Gastrocnemius medialis (tissue), 4 donors: ENCODE data around the gene NOD2. TPM values are rescaled to one million over a fixed set of nuclear protein-coding genes. Genes with fewer than 3 reads are reported as not detected.

Experiments used
- ATAC-seq, 2 donors: fragments of 150-250 bp; one replicate each; pipeline ENCODE4 v1.9.1; 2016
- DNase-seq, 2 donors: peaks; one replicate each; pipeline ENCODE4 v3.0.0-alpha.2; 2019
- H3K27ac ChIP-seq, 4 donors: fragments of 200-600 bp; sonication (generic); 1 replicate in 1 of 4; 2 replicates in 3 of 4; pipeline ENCODE4 v1.5.1; 2016 to 2018; ENCODE audit warnings: mild to moderate bottlenecking in 2 of 4, moderate library complexity in 1 of 4
- H3K27me3 ChIP-seq, 3 donors: fragments of 200-600 bp; sonication (generic) in 2 of 3; 1 replicate in 1 of 3; 2 replicates in 2 of 3; pipeline versions ENCODE4 v1.5.1 to v1.6.0; 2016 to 2019; ENCODE audit warnings: mild to moderate bottlenecking in 1 of 3, moderate library complexity in 1 of 3
- H3K36me3 ChIP-seq, 2 donors: fragments of 200-600 bp; sonication (generic) in 1 of 2; one replicate each; pipeline ENCODE4 v1.5.1; 2017 to 2018
- H3K4me1 ChIP-seq, 2 donors: fragments of 200-600 bp; sonication (generic) in 1 of 2; one replicate each; pipeline ENCODE4 v1.5.1; 2016 to 2017; ENCODE audit warnings: mild to moderate bottlenecking in 2 of 2
- H3K4me3 ChIP-seq, 4 donors: fragments of 200-600 bp; sonication (generic) in 3 of 4; 1 replicate in 1 of 4; 2 replicates in 3 of 4; pipeline ENCODE4 v1.5.1; 2016 to 2019; ENCODE audit warnings: mild to moderate bottlenecking in 2 of 4
- H3K9me3 ChIP-seq, 3 donors: fragments of 200-600 bp; sonication (generic) in 2 of 3; 1 replicate in 1 of 3; 2 replicates in 2 of 3; pipeline ENCODE4 v1.5.1; 2016 to 2019
- CTCF ChIP-seq, 5 experiments: fragments of 450-650 bp in 3 of 5; fragments of 200-600 bp in 2 of 5; sonication (generic) in 2 of 5; IDR thresholded peaks in 4 of 5; conservative IDR thresholded peaks in 1 of 5; 1 replicate in 4 of 5; 2 replicates in 1 of 5; pipeline ENCODE4 v1.5.1; 2016 to 2019; ENCODE audit warnings: antibody characterized with exemption in 5 of 5, mild to moderate bottlenecking in 3 of 5, moderate library complexity in 3 of 5
- POLR2A ChIP-seq, 2 donors: fragments of 450-650 bp; IDR thresholded peaks; one replicate each; pipeline ENCODE4 v1.6.1; 2017; ENCODE audit warnings: antibody characterized with exemption in 2 of 2, mild to moderate bottlenecking in 2 of 2, moderate library complexity in 2 of 2
- in situ Hi-C, 4 donors: fragments of 200-750 bp; cut with MboI; loops; one replicate each; pipeline versions ENCODE4 v1.15.0 to v1.8.0; 2017; ENCODE audit warnings: low sequenced_read_pairs in 4 of 4
- intact Hi-C: fragments of 100-400 bp; cut with DNase I; formaldehyde crosslinking; loops from one replicate; pipeline ENCODE4 v1.15.1; 2023; ENCODE audit warnings: low total_unique reads
- total RNA-seq, 4 donors: library from RNA; depleted of rRNA; stranded (reverse); fragments of >200 nt; gene quantifications; one replicate each; pipeline versions ENCODE4 v1.1.0 to v1.2.3, GENCODE V29; 2016

The NOD2 gene
- total RNA-seq, 4 donors from 2014 or later, result 0.27 to 2.1 (median 1.7) TPM

- TF ChIP-seq CTCF (IDR thresholded peaks at IDR 0.05 in 4 of 5, conservative IDR thresholded peaks at IDR 0.05 in 1 of 5) (peak in 2 of 5 experiments; percentile 25 to 30), POLR2A (IDR thresholded peaks at IDR 0.05) (no peak)
- peak; percentile 51 to 74 for ATAC-seq
- intact Hi-C loops, result loop anchor here (2.0 to 5.0 kb wide), 4 partner anchors 75 to 295 kb away; partner anchors contain the start of gene CYLD
Observed at GRCh38 chr16:50667497-50668367, 25.7 kb upstream of the NOD2 start.

GRCh38 chr16:50668368-50669008, 24.9 kb upstream of the NOD2 start:
- intact Hi-C loops, result loop anchor here (2.0 to 5.0 kb wide), 3 partner anchors 74 to 296 kb away; partner anchors contain the start of gene CYLD
- TF ChIP-seq CTCF (IDR thresholded peaks at IDR 0.05 in 4 of 5, conservative IDR thresholded peaks at IDR 0.05 in 1 of 5) (no peak), POLR2A (IDR thresholded peaks at IDR 0.05) (no peak)
- Histone ChIP-seq H3K27me3 (no peaks in the 10 kb centered on the region), H3K4me3 (no peak overlapping the region), H3K36me3 (no peaks in the 10 kb centered on the region), H3K27ac (peak overlapping the region; percentile 73 to 82 (median 76)), H3K9me3 (peaks cover 0 to 7% (median 0%) of the 10 kb centered on the region in 3 donors), H3K4me1 (peaks cover 16 to 21% of the 10 kb centered on the region in 2 donors)
- ATAC-seq, result peak; percentile 61 to 62
- in situ Hi-C loops, result loop anchor here (5.0 to 25.0 kb wide), 8 partner anchors 136 to 644 kb away; partner anchors contain the start of genes BRD7 (in 2 of the 4) and CNEP1R1 (in 1 of the 4)
- DNase-seq, result no peak

More at GRCh38 chr16:50667497-50668367, 25.7 kb upstream of the NOD2 start:
- H3K4me3 ChIP-seq, result no peak overlapping the region
- H3K9me3 ChIP-seq, result peaks cover 0 to 7% (median 0%) of the 10 kb centered on the region in 3 donors
- in situ Hi-C loops, result loop anchor here (5.0 to 25.0 kb wide), 8 partner anchors 137 to 643 kb away; partner anchors contain the start of genes BRD7 (in 2 of the 4) and CNEP1R1 (in 1 of the 4)
- no peaks in the 10 kb centered on the region for H3K27me3 ChIP-seq
- DNase-seq, result no peak
- peaks cover 16 to 21% of the 10 kb centered on the region in 2 donors for H3K4me1 ChIP-seq
- no peaks in the 10 kb centered on the region for H3K36me3 ChIP-seq
- peak overlapping the region; percentile 73 to 82 (median 76) for H3K27ac ChIP-seq

- Histone ChIP-seq H3K4me3 (no peak overlapping the region), H3K27me3 (no peaks in the 10 kb centered on the region), H3K27ac (no peak overlapping the region), H3K36me3 (no peaks in the 10 kb centered on the region), H3K9me3 (peaks cover 0 to 7% (median 0%) of the 10 kb centered on the region in 3 donors), H3K4me1 (peaks cover 16 to 21% of the 10 kb centered on the region in 2 donors)
- in situ Hi-C loops, result loop anchor here (5.0 to 25.0 kb wide), 8 partner anchors 135 to 645 kb away; partner anchors contain the start of genes BRD7 (in 2 of the 4) and CNEP1R1 (in 1 of the 4)
- DNase-seq (no peak), ATAC-seq (no peak)
- TF ChIP-seq POLR2A (IDR thresholded peaks at IDR 0.05) (no peak), CTCF (IDR thresholded peaks at IDR 0.05 in 4 of 5, conservative IDR thresholded peaks at IDR 0.05 in 1 of 5) (no peak)
- intact Hi-C loops, result loop anchor here (2.0 to 5.0 kb wide), 3 partner anchors 73 to 297 kb away; partner anchors contain the start of gene CYLD
Observed at GRCh38 chr16:50669741-50670140, 23.7 kb upstream of the NOD2 start.

GRCh38 chr16:50670476-50670875, 22.9 kb upstream of the NOD2 start:
- TF ChIP-seq POLR2A (IDR thresholded peaks at IDR 0.05), result no peak
- no peak for TF ChIP-seq CTCF (IDR thresholded peaks at IDR 0.05 in 4 of 5, conservative IDR thresholded peaks at IDR 0.05 in 1 of 5)
- H3K4me1 ChIP-seq, result peaks cover 16 to 20% of the 10 kb centered on the region in 2 donors
- H3K4me3 ChIP-seq, result no peak overlapping the region
- intact Hi-C loops (no loop called here), in situ Hi-C loops (loop anchor here in 2 of 4 donors (25.0 kb wide), 1 partner anchor 458 kb away; no protein-coding TSS in a partner anchor)
- DNase-seq (no peak), ATAC-seq (no peak)
- no peaks in the 10 kb centered on the region for H3K27me3 ChIP-seq
- peaks cover 0 to 7% (median 0%) of the 10 kb centered on the region in 3 donors for H3K9me3 ChIP-seq
- no peaks in the 10 kb centered on the region for H3K36me3 ChIP-seq
- H3K27ac ChIP-seq, result no peak overlapping the region
